HUES64 (cell line): ENCODE results near the gene NAALADL2.
"Not testable (repeated sequence)": the region's sequence is repeated elsewhere in the genome, so short reads cannot be mapped to it uniquely, and the experiment has no call there.

Source experiments
- H3K27ac ChIP-seq: 2 replicates; pipeline ENCODE4 v1.7.0; 2013; ENCODE audit warnings: low read depth, low read length, inconsistent platforms
- H3K27me3 ChIP-seq: 2 replicates; pipeline ENCODE4 v1.6.1; 2013; ENCODE audit warnings: mild to moderate bottlenecking, low read length; ENCODE audit not compliant: insufficient read depth
- H3K36me3 ChIP-seq: 2 replicates; pipeline ENCODE4 v1.6.1; 2013; ENCODE audit warnings: mild to moderate bottlenecking, low read length; ENCODE audit not compliant: insufficient read depth
- H3K4me1 ChIP-seq: 2 replicates; pipeline ENCODE4 v1.6.1; 2013; ENCODE audit warnings: mild to moderate bottlenecking, low read length, moderate library complexity; ENCODE audit not compliant: insufficient read depth
- H3K4me3 ChIP-seq: 2 replicates; pipeline ENCODE4 v1.5.1; 2013; ENCODE audit warnings: mild to moderate bottlenecking, low read length, moderate library complexity
- H3K9ac ChIP-seq: 2 replicates; pipeline ENCODE4 v1.6.1; 2013; ENCODE audit warnings: mild to moderate bottlenecking, low read depth, low read length
- H3K9me3 ChIP-seq: 2 replicates; pipeline ENCODE4 v1.6.1; 2013; ENCODE audit warnings: low read depth, low read length; ENCODE audit not compliant: insufficient read depth
- WGBS: fragments of 150-250, 120-280 bp; methylation state at CpG from one replicate; pipeline ENCODE4 v1.1.7; 2013; ENCODE audit warnings: missing lambda C conversion rate; 5-methylcytosine and 5-hydroxymethylcytosine counted together

Gene NAALADL2

GRCh38 chr3:175818811-175819464 lies 959.8 kb downstream of the NAALADL2 start:
- Histone ChIP-seq H3K27me3 (no peaks in the 10 kb centered on the region), H3K9me3 (peaks cover 23% of the 10 kb centered on the region), H3K4me3 (no peak overlapping the region), H3K36me3 (0 out of 2 replicates have a peak, but pooled peaks cover 2% of the 10 kb centered on the region), H3K4me1 (0 out of 2 replicates have a peak, but pooled peaks cover 3% of the 10 kb centered on the region), H3K9ac (no peak overlapping the region), H3K27ac (no peak overlapping the region)
- WGBS, result 89% methylated on average over 3 of the region's 3 CpGs

GRCh38 chr3:175822766-175823491 lies 963.8 kb downstream of the NAALADL2 start:
- H3K36me3 ChIP-seq, H3K4me3 ChIP-seq, H3K27me3 ChIP-seq: not testable (repeated sequence)
- Histone ChIP-seq H3K9ac (peak overlapping the region; percentile 19; the same call in 1 of the 2 replicates), H3K9me3 (peaks cover 23% of the 10 kb centered on the region), H3K4me1 (peaks cover 15% of the 10 kb centered on the region), H3K27ac (peak overlapping the region; percentile 51)
- WGBS, result 71% methylated on average over 5 of the region's 7 CpGs

GRCh38 chr3:175825016-175825580 lies 966.0 kb downstream of the NAALADL2 start:
- not testable (repeated sequence) for H3K4me3 ChIP-seq, H3K9me3 ChIP-seq, H3K36me3 ChIP-seq, H3K27me3 ChIP-seq, H3K9ac ChIP-seq
- Histone ChIP-seq H3K4me1 (peaks cover 15% of the 10 kb centered on the region), H3K27ac (peak overlapping the region; percentile 16; the same call in 1 of the 2 replicates)
- WGBS, result 50% methylated on average over 6 of the region's 6 CpGs

GRCh38 chr3:175826759-175827158 lies 967.6 kb downstream of the NAALADL2 start:
- H3K27ac ChIP-seq, result no peak overlapping the region
- H3K4me3 ChIP-seq, result no peak overlapping the region
- no peaks in the 10 kb centered on the region for H3K9me3 ChIP-seq
- H3K36me3 ChIP-seq, result no peaks in the 10 kb centered on the region
- no peak overlapping the region for H3K9ac ChIP-seq
- H3K4me1 ChIP-seq, result peaks cover 15% of the 10 kb centered on the region
- WGBS, result 91% methylated on average over 2 of the region's 2 CpGs
- H3K27me3 ChIP-seq, result no peaks in the 10 kb centered on the region

GRCh38 chr3:175829809-175830208 lies 970.7 kb downstream of the NAALADL2 start:
- H3K9ac ChIP-seq, H3K36me3 ChIP-seq, H3K27ac ChIP-seq, H3K27me3 ChIP-seq, H3K4me3 ChIP-seq, H3K9me3 ChIP-seq: not testable (repeated sequence)
- 94% methylated on average over 8 of the region's 8 CpGs for WGBS
- H3K4me1 ChIP-seq, result peaks cover 10% of the 10 kb centered on the region

GRCh38 chr3:175835763-175836162 lies 976.6 kb downstream of the NAALADL2 start:
- WGBS, result 10% methylated on average over 5 of the region's 6 CpGs
- H3K27ac ChIP-seq, result peak overlapping the region; percentile 66; the same call in 1 of the 2 replicates
- H3K36me3 ChIP-seq, result not testable (repeated sequence)

GRCh38 chr3:175836617-175837016 lies 977.5 kb downstream of the NAALADL2 start:
- Histone ChIP-seq H3K36me3 (no peaks in the 10 kb centered on the region), H3K9ac (peak overlapping the region; percentile 34; the same call in 1 of the 2 replicates), H3K27ac (peak overlapping the region; percentile 66; the same call in 1 of the 2 replicates), H3K4me1 (peaks cover 16% of the 10 kb centered on the region), H3K4me3 (no peak overlapping the region), H3K27me3 (no peaks in the 10 kb centered on the region), H3K9me3 (no peaks in the 10 kb centered on the region)
- 28% methylated on average over 4 of the region's 4 CpGs for WGBS

More at GRCh38 chr3:175835763-175836162, 976.6 kb downstream of the NAALADL2 start:
- not testable (repeated sequence) for H3K9me3 ChIP-seq, H3K4me3 ChIP-seq, H3K27me3 ChIP-seq
- H3K9ac ChIP-seq, result peak overlapping the region; percentile 34; the same call in 1 of the 2 replicates
- H3K4me1 ChIP-seq, result peaks cover 16% of the 10 kb centered on the region

- Histone ChIP-seq H3K27ac (no peak overlapping the region; the same call in 1 of the 2 replicates), H3K9ac (no peak overlapping the region), H3K4me3 (no peak overlapping the region), H3K27me3 (no peaks in the 10 kb centered on the region), H3K36me3 (no peaks in the 10 kb centered on the region), H3K9me3 (no peaks in the 10 kb centered on the region), H3K4me1 (peaks cover 16% of the 10 kb centered on the region)
- WGBS, result no CpG with 5 or more reads among the region's 2 CpGs
Measured at GRCh38 chr3:175837962-175838361, 978.8 kb downstream of the NAALADL2 start.

- Histone ChIP-seq H3K9me3 (no peaks in the 10 kb centered on the region), H3K4me1 (peaks cover 16% of the 10 kb centered on the region), H3K9ac (no peak overlapping the region), H3K4me3 (no peak overlapping the region), H3K27me3 (no peaks in the 10 kb centered on the region), H3K36me3 (no peaks in the 10 kb centered on the region), H3K27ac (no peak overlapping the region)
- WGBS, result 100% methylated on average over 2 of the region's 2 CpGs
Measured at GRCh38 chr3:175839366-175840005, 980.4 kb downstream of the NAALADL2 start.

- 95% methylated on average over 7 of the region's 7 CpGs for WGBS
- H3K27ac ChIP-seq, result no peak overlapping the region
- H3K27me3 ChIP-seq, result no peaks in the 10 kb centered on the region
- no peak overlapping the region for H3K9ac ChIP-seq
- no peak overlapping the region for H3K4me3 ChIP-seq
- no peaks in the 10 kb centered on the region for H3K4me1 ChIP-seq
- H3K9me3 ChIP-seq, result no peaks in the 10 kb centered on the region
- no peaks in the 10 kb centered on the region for H3K36me3 ChIP-seq
Measured at GRCh38 chr3:175851541-175851940, 992.4 kb downstream of the NAALADL2 start.

GRCh38 chr3:175852560-175852959 lies 993.4 kb downstream of the NAALADL2 start:
- Histone ChIP-seq H3K4me3 (no peak overlapping the region), H3K27me3 (no peaks in the 10 kb centered on the region), H3K9ac (no peak overlapping the region), H3K36me3 (no peaks in the 10 kb centered on the region), H3K4me1 (no peaks in the 10 kb centered on the region), H3K27ac (no peak overlapping the region), H3K9me3 (no peaks in the 10 kb centered on the region)
- 100% methylated on average over 1 of the region's 1 CpG for WGBS
